K562 (cell line): ENCODE measurements around the gene RRP9. TPM values are rescaled to one million over a fixed set of nuclear protein-coding genes. Genes with fewer than 3 reads are reported as not detected.

Source experiments
- ATAC-seq: fragments of 200-7000 bp; cut with Tn5 transposase; 3 replicates; pipeline ENCODE4 v1.9.1; 2020; ENCODE audit warnings: moderate library complexity
- BruUV-seq: library from RNA; stranded (reverse); fragments of 400-500 nt; replicated peaks from 2 replicates; lab custom pipeline; 2021; lab: Mats Ljungman, UMichigan
- CTCF ChIA-PET: fragments of 300-600 bp; formaldehyde crosslinking; extraction: SDS; loops from one replicate; lab custom pipeline; 2021; ENCODE audit warnings: low intra/inter-chr PET ratio; lab: Yijun Ruan, JAX
- POLR2A ChIA-PET: fragments of 300-600, 350-650 bp; sonication (Branson Sonifier 250); formaldehyde crosslinking; extraction: SDS; loops from one replicate; lab custom pipeline; 2021; ENCODE audit warnings: antibody characterized with exemption, inconsistent platforms; lab: Yijun Ruan, JAX
- DNase-seq, 4 experiments: peaks; one replicate each; pipeline versions ENCODE4 v3.0.0 to v3.0.0-alpha.2; 2011 to 2018; ENCODE audit warnings: low spot score in 3 of 4, mixed read lengths in 3 of 4; ENCODE audit errors: extremely low read depth in 1 of 4
- FAIRE-seq: peaks from 2 replicates; lab custom pipeline; 2011; peaks lifted over from hg19 to GRCh38; lab: Jason Lieb, UNC
- H2AFZ ChIP-seq: 2 replicates; pipeline ENCODE4 v1.6.0; 2011; ENCODE audit warnings: low read depth, low read length, control low read depth, inconsistent platforms
- H3K27ac ChIP-seq: fragments of 200-600 bp; 3 replicates; pipeline ENCODE4 v1.8.0; 2011; ENCODE audit warnings: low read depth, mild to moderate bottlenecking, control low read depth, inconsistent platforms, low read length, moderate library complexity, mixed read lengths; ENCODE audit errors: extremely low read depth
- H3K27me3 ChIP-seq, 2 experiments: fragments of 300-600 bp in 1 of 2; 2 replicates in 1 of 2; 3 replicates in 1 of 2; pipeline versions ENCODE4 v1.6.0 to v1.8.0; 2011; ENCODE audit warnings: inconsistent platforms in 2 of 2, low read length in 2 of 2, mild to moderate bottlenecking in 1 of 2, mixed read lengths in 1 of 2, moderate library complexity in 1 of 2; ENCODE audit not compliant: control insufficient read depth in 2 of 2, insufficient read depth in 2 of 2
- H3K36me3 ChIP-seq: fragments of 300-600 bp; 3 replicates; pipeline ENCODE4 v1.8.0; 2011; ENCODE audit warnings: mild to moderate bottlenecking, low read length, inconsistent platforms; ENCODE audit not compliant: control insufficient read depth, insufficient read depth
- H3K4me1 ChIP-seq, 2 experiments: fragments of 200-600 bp in 1 of 2; replicated peaks in 1 of 2; 2 replicates in 1 of 2; 3 replicates in 1 of 2; pipeline versions ENCODE4 v1.5.1 to v1.8.0; 2011; ENCODE audit warnings: inconsistent platforms in 2 of 2, low read length in 2 of 2, mild to moderate bottlenecking in 1 of 2, mixed read lengths in 1 of 2, moderate library complexity in 1 of 2; ENCODE audit not compliant: control insufficient read depth in 2 of 2, insufficient read depth in 2 of 2
- H3K4me2 ChIP-seq: 2 replicates; pipeline ENCODE4 v1.6.1; 2011; ENCODE audit warnings: low read length, control low read depth, inconsistent platforms, mixed read lengths; ENCODE audit not compliant: insufficient read depth
- H3K4me3 ChIP-seq: fragments of 200-600 bp; sonication (generic), shearing (Covaris generic); 2 replicates; pipeline ENCODE4 v1.5.1; 2016; ENCODE audit warnings: control low read depth, inconsistent platforms
- H3K79me2 ChIP-seq: fragments of 200-600 bp; 3 replicates; pipeline ENCODE4 v1.8.0; 2011; ENCODE audit warnings: low read length, inconsistent platforms; ENCODE audit not compliant: control insufficient read depth, insufficient read depth
- H3K9ac ChIP-seq, 2 experiments: 2 replicates each; pipeline versions ENCODE4 v1.6.0 to v1.6.1; 2011; ENCODE audit warnings: low read depth in 2 of 2, low read length in 2 of 2, control low read depth in 1 of 2, inconsistent platforms in 1 of 2, mild to moderate bottlenecking in 1 of 2, mixed read lengths in 1 of 2; ENCODE audit not compliant: insufficient read depth in 1 of 2
- H3K9me1 ChIP-seq: one replicate; pipeline ENCODE4 v1.6.0; 2011; ENCODE audit warnings: inconsistent platforms, mild to moderate bottlenecking, low read length, moderate library complexity; ENCODE audit not compliant: control insufficient read depth, insufficient read depth
- H3K9me3 ChIP-seq: replicated peaks from 2 replicates; pipeline ENCODE4 v1.5.1; 2011; ENCODE audit warnings: low read depth, low read length, inconsistent platforms; ENCODE audit not compliant: control insufficient read depth, insufficient read depth
- H4K20me1 ChIP-seq: replicated peaks from 2 replicates; pipeline ENCODE4 v1.6.1; 2011; ENCODE audit warnings: low read length, inconsistent platforms, mixed read lengths; ENCODE audit not compliant: control insufficient read depth, insufficient read depth
- ELK1 ChIP-seq: sonication (generic); formaldehyde crosslinking; IDR thresholded peaks from 2 replicates; pipeline ENCODE4 v1.8.1; 2022; ENCODE audit warnings: missing genetic modification reagents
- ZBTB33 ChIP-seq: sonication (generic); formaldehyde crosslinking; IDR thresholded peaks from 2 replicates; pipeline ENCODE4 v1.8.1; 2023; ENCODE audit warnings: mild to moderate bottlenecking, missing genetic modification reagents
- WGBS: fragments of 100-300 bp; shearing (Covaris generic); methylation state at CpG from one replicate; pipeline ENCODE4 v1.1.6; 2016; ENCODE audit warnings: low coverage, mixed read lengths; ENCODE audit not compliant: insufficient coverage; ENCODE audit errors: missing lambda C conversion rate; 5-methylcytosine and 5-hydroxymethylcytosine counted together
- in situ Hi-C: fragments of 300-500 bp; cut with MboI; formaldehyde crosslinking; loops from 4 replicates; pipeline ENCODE4 v1.15.0; 2018; ENCODE audit warnings: inconsistent platforms, mixed read lengths
- intact Hi-C: fragments of 100-400 bp; cut with micrococcal nuclease; formaldehyde crosslinking; loops from 2 replicates; pipeline ENCODE4 v1.14.2; 2022
- polyA plus RNA-seq, 8 experiments: library from polyadenylated mRNA; depleted of rRNA in 4 of 8; stranded (reverse) in 5 of 8; unstranded in 3 of 8; fragments of >200 nt; fragmentation: Nextera tagmentation in 2 of 8; fragmentation: Illumina TruSeq in 1 of 8; extraction: Ambion mirVana in 2 of 8; extraction: Trizol in 1 of 8; gene quantifications; 2 replicates each; pipeline versions ENCODE4 v1.2.1 to v1.2.3, GENCODE V29; 2011 to 2014; ENCODE audit warnings: inconsistent platforms in 1 of 8, missing spikeins in 1 of 8
- total RNA-seq, 7 experiments: library from RNA; depleted of rRNA in 6 of 7; stranded (reverse); fragments of >200 nt in 6 of 7; fragmentation: Illumina TruSeq in 2 of 7; extraction: Trizol in 2 of 7; gene quantifications; 2 replicates each; pipeline versions ENCODE4 v1.2.1 to v1.2.3, GENCODE V29; 2011 to 2021; ENCODE audit warnings: low replicate concordance in 1 of 7

RRP9 gene
- total and polyA plus RNA-seq, 9 of the 15 experiments (the other 6 are each of a cell fraction or from before 2014, with no cell fraction given), result 5.2 to 67.0 (median 45.9) TPM

DNA sequence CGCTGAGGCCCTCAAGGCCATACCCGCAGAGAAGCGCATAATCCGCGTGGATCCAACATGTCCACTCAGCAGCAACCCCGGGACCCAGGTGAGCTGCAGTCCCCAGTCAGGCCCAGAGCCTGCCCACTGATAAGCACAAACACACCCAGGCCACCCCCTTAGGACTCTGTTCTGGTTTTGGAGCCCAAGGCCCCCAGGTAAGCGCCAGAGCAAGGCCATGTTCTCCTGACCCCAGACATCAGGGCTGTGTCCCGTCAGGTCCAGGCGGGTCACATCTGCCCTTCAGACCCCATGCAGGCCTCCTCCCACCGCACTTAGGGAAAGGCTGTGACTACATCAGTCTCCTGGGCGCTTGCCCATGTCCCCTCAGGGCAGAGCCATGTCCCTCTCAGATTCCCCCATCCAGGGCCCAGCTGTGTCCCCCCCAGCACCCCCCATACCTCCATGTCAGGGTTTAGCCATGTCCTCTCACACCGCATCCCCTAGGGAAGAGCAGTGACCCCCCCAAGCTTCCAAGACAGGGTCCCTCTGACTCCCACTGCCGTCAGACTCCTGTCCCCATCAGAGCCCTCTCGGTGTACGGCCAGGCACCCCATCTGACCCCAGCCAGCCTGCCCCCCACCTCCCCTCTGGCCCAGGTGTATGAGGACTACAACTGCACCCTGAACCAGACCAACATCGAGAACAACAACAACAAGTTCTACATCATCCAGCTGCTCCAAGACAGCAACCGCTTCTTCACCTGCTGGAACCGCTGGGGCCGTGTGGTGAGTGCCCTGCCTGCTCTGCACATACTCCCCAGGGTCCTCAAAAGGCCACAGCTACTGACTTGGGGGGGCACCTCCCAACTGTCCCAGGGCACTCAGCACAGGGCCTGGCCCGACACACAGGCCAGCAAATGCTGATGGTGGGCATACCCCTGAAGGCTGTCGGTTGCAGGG is 2.0 kb upstream of the RRP9 start:
- ChIA-PET POLR2A (interaction anchor here (0.7 to 1.3 kb wide), 2 partner anchors 10 to 19 kb away, joined by 3 to 6 read pairs; no protein-coding TSS in a partner anchor), CTCF (interaction anchor here (0.6 kb wide), 1 partner anchor 199 kb away, joined by 3 read pairs; no protein-coding TSS in a partner anchor)
- ATAC-seq (no peak), DNase-seq (no peak), FAIRE-seq (no peak)
- Histone ChIP-seq H3K4me2 (0 out of 2 replicates have a peak overlapping the region, but pooled peaks have one; percentile 87), H3K4me1 (peaks cover 19 to 28% of the 10 kb centered on the region in 2 experiments; a peak in 4 of 5 replicates), H3K9me3 (no peaks in the 10 kb centered on the region), H3K27ac (no peak overlapping the region), H3K79me2 (peaks cover 30% of the 10 kb centered on the region), H3K9me1 (peaks cover 5% of the 10 kb centered on the region), H2AFZ (peak overlapping the region; percentile 45; the same call in 1 of the 2 replicates), H3K36me3 (peaks cover 18% of the 10 kb centered on the region; the same call in 1 of the 3 replicates), H3K27me3 (no peaks in the 10 kb centered on the region), H4K20me1 (no peaks in the 10 kb centered on the region), H3K4me3 (no peak overlapping the region), H3K9ac (peak overlapping the region; percentile 86 to 92; a peak in 3 of 4 replicates)
- BruUV-seq, result no TSS peak
- in situ Hi-C loops (no loop called here), intact Hi-C loops (loop anchor here (2.0 to 5.0 kb wide), 3 partner anchors 113 to 199 kb away; partner anchors contain the start of gene DUSP7)
- 89% methylated on average over 18 of the region's 21 CpGs for WGBS
- TF ChIP-seq ZBTB33, result 0 out of 2 replicates have a peak, but pooled peaks have one; percentile 18
- TF ChIP-seq ELK1 (CRISPR knock-in tag), result no peak
